ENCODE results near the gene FLNC.
A peak's percentile ranks its signal among the peaks of the same experiment; 100 is the strongest.

Gene FLNC

DNA sequence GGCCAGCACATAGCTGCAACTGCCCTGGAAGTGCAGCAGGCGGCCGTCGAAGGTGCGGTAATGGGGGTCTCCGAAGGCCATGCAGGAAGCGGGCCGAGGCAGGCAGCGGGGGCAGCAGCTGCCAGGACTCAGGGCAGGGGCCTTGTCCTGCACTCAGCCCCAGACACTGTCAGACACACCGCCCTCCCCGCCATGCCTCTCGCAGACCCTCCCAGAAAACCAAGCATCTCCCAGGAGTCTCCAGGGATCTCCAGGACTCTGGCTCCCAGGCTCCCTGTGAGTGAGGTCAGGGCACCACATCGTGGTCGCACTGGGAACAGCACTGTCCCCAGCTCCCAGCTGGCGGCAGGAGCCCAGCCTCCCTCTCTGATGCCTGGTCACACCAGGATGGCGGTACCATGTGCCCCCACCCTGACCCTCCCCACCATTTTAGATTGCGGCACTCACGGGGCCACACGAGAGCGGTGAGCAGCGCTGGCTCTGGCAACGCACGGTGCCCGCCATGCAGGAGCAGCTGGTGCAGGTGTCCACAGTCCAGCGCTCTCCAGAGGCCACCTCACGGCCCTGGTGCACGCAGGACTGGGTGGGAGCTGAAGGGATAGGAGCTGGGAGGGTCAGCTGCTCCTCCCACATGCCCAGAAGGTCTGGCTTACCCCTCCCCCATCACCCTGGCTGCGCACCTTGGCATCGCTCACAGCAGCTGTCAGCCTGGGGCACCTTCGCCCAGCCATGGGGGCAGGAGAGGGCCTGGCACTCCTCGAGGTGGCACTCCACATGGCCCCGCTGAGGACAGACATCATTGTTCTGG is 49.9 kb downstream of the FLNC start:
- DNase-seq (ENCODE audit: low read depth in 2 of 2): no peak

DNA sequence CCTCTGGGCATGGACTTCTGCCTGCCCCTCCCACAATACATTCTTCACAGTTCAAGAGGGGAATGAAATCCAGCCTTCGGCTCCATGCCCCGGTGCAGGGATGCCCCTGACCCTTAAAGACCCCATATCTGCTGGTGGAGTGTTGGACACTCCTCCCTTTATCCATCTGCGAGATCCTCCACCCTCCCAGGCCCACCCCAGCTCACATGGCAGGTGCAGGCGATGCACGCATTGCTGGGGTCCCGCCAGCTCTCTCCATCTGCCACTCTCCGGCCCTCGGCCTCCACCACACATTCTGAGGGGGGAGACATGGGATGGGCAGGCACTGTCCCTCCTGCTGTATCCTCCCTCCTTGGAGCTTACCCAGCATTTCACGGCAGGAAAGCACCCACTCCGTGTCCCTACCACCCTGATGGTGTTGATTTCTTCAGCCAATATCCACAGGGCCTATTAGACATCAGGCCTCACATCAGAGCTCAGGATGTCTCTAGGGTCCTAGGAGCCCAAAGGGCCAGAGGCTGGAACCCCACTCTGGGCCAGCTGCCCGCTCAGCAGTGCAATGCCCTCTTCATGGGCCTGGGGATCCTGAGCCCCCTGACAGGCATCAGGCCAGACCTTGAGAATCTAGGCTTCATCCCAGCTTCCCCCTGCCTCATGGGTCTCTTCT is 50.7 kb downstream of the FLNC start:
- DNase-seq (ENCODE audit: low read depth in 2 of 2): no peak

DNA sequence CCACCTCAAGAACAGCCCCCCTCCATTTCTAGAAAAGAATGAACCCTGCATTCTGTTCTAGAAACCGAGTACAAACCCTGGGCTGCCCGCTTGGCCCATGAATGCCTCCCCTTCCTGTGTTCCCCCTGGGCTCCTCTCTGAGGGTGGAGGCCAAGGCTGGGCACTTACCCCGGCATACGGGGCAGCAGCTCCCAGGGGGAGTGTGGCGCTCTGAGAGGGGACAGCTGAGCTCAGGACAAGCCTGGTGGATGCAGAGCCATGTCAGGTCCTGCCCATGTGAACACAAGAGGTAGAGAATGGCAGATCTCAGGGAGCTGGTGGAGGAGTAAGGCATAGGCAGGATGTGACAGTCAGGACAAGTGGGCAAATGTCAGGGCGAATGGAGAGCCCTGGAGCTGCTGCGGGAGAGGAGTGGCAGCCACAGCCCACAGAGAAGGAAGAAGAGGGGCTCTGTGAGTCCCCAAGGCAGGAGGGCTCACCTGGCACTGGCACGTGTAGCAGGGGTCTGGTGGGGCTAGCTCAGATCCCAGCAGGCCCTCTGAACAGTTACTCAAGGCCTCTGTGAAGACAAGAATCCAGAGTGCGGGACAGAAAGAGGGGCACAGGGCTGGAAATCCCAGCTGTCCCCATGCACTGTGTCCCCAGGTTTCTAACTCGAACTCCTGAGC is 51.4 kb downstream of the FLNC start:
- no peak for DNase-seq (ENCODE audit: low read depth in 2 of 2)

DNA sequence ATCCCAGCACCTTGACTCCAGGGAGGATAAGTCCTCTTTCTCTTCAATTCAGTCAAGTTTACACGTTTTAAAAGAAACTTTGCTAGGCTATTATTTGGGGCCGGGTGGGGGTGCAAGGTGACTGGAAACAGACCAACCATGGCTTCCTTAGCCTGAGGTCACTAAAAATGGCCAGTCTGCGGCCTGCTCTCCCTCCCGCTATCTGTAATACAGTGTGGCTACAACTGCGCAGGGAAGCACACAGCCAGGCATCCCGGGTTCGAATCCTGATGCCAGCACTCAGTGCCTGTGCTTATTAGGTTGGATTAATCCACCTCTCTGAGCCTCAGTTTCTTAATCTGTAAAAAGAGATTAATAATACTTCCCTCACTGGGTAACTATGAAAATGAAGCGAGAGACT is 51.9 kb downstream of the FLNC start:
- no peak for DNase-seq (ENCODE audit: low read depth in 2 of 2)

DNA sequence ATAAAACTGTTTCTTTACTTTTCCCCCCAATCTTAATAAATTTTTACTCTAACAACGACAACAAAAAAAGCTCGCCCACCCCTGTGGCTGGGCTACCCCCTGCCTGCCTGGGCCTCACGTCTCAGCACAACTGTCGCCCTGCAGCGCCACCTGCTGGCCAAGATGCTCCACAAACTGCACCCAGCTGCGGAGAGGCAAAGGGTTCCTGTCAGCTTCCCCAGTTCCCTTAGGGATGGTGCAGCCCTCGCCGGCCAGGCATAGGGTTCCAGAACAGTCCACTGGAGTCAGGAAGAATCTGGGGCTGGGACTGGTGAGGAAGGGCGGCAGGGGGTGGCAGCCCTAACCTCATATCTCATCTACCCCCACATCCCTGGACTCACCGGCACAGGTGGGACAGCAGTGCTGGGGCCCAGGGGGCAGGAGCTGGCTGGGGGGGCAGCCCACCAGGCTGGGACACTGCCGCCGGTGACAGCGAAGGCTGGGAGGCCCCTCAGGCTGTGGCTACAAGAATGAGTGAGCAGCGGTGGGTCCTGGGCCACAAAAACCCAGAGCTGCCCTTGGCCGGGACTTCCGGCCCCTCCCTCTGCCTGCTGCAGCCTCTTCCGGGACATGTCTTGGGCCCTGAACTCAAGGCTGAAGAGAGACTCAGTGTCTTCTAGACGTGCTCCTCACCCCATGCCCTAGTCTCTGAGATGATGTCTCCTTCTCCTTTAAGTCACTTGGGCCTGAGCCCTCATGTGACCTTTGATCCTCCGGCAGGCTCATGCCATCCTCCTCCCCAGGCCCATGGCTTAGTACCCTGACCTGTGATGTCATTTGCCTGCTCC is 53.6 kb downstream of the FLNC start:
- peak; percentile 67 to 74 for DNase-seq (ENCODE audit: low read depth in 2 of 2)

DNA sequence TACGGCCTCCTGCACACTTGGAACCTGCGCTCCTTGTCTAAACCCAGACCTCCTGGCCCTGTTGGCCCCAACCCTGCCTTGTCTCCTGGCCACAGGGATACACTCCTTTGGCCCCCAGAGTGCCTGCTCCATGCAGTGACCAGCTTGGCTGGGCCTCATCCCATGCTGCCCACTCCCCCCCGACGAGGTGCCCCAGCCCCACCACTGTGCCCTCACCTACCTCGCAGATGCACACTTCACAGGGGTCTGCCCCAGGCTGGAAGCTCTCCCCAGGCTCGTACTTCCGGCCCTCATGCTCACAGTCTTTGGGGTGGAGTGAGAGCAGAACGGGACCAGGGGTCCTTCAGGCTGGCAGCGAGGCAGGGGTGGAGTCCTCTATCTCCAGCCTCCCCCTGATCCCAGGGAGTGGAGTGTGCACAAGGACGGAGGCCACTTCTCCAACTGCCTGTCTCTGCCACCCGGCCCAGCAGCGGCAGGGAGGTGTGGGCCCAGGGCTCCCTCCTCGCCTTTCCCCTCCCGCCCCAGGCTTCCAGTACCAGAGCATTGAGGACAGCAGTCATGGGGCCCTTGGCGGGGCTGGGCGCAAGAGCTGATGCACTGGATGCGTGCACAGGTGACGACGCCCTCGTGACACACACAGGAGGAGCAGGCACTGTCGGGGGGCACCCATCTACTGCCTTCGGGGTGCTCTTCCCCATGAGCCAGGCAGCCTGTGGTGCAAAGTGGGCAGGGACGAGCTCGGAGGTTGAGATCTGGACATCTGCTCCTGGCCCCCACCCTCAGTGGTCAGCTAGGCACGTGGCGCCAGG is 54.6 kb downstream of the FLNC start:
- DNase-seq (ENCODE audit: low read depth in 2 of 2): no peak

DNA sequence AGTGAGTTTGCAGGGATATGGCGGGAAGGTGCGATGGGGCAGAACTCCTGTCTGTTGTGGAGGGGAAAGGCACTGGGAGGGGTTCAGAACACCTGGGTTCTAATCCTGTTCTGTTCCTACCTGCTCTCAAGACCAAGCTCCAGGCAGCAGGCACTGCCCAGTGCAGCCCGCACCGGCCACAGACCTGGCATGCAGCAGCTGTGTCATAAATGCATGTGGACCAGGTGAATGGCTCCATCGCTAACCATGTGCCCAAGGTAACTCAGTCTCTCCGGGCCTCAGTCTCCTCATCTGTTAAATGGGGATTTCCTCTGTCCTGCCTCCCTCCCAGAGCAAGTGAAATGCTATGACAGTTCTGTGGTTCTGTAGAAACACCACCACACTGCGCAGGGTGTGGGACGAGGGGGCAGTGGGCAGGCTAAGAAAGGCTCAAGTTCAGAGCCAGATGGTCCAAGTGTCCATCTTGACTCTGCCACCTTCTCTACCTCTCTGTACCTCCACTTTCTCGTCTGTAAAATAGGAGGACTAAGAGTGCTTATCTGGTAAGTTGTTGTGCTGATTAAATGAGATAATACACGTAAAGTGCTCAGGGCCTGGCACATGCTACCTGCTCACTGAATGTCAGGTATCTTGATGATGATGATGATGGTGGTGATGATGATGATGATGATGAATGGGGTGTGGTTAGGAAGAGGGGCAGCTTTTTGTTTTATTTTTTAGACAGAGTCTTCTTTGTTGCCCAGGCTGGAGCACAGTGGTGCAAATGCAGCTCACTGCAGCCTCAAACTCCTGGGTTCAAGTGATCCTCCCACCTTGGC is 55.4 kb downstream of the FLNC start:
- no peak for DNase-seq (ENCODE audit: low read depth in 2 of 2)

DNA sequence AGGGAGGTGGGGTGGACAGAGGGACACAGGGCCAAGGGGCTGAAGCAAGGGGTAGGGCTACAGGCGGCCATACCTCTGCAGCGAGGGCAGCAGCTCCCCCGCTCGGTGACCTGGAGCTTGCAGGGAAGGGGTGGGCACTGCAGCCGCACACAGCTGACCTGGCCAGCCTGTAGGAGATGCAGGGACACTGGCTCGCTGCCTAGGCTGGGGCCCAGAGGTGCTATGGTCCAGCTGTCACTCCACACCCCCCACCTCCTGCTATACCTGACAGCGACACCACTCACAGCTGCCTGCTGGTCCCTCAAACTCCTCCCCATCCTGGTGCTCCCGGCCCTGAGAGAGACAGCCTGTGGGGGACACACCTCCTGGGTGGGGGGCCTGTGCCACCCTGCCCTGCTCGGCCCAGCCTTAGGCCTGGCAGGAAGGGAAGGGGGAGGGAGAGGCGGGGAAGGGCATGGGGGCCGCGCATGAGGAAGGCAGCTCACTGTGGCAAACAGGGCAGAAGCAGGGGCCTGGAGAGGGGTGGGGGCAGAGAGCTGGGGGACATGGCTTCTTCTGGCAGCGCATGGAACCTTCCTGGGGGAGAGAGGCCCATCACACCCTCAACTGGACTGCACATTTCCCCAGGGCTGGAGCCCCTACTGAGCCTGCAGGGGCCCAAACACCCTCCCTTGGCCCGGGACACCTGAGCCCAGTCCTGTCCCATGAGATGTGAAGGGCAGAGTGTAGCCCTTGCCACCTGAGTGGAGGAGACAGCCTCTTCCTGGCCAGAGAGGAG is 56.4 kb downstream of the FLNC start:
- DNase-seq (ENCODE audit: low read depth in 2 of 2): no peak

DNA sequence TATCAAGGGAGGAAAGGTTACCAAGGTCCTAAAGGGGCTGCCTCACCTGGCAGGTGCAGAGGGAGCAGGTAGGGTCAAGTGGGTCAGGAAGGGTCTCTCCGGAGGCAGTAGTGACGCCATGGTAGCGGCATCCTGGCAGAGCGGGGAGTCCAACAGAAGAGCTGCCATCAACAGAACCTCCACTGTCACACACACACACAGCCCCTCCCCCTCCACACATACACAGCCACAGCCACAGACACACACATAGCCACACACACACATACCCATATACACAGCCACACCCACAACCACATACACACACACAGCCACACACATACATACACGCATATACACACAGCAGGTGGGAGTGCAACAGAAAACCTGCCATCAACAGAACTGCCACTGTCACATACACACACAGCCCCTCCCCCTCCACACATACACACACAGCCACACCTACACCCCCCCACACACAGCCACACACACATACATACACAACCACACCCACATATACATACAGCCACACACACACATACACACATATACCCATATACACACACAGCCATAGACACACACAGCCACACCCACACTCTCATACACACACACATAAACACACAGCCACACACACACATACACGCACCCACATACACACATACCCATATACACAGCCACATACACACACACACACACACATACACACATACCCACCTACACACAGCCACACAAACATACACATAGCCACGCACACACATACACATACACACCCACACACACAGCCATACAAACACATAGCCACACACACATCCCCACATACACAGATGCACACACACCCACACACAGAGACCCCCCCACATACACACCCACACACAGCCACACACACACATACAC is 57.2 kb downstream of the FLNC start:
- DNase-seq (ENCODE audit: low read depth in 2 of 2): no peak

DNA sequence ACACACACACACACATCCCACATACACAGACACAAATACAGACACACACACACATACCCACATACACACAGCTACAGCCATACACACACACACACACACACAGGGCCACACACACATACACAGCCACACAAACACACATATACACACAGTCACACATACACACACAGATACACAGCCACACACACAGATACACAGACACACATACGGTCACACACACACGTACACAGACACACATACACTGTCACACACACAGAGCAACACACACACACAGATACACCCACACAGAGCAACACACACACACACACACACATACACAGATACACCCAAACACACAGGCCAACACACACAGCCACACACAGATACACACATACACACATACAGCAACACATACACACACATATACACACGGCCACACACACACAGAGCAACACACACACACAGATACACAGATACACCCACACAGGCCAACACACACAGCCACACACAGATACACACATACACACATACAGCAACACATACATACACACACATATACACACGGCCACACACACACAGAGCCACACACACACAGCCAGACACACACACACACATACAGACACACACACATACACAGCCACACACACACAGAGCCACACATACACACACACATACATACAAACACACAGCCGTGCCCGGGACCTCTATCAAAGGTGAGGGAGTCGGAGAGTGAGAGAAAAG is 58.0 kb downstream of the FLNC start:
- DNase-seq (ENCODE audit: low read depth in 2 of 2): no peak

DNA sequence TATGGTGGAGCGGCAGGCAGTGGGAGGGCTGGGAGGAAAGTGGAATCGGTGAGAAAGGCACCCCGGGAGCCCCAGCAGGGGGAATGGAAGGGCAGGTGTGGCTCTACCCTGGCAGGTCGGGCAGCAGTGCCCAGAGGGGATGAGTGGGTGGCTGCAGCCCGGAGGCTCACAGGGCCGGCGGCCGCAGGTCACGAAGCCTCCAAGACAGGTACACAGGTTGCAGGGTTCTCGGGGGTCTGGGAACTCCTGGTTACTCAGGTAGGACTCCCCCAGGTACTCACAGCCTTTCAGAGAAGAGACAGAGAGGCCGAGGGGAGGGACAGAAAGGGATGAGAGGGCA is 58.5 kb downstream of the FLNC start:
- no peak for DNase-seq (ENCODE audit: low read depth in 2 of 2)

DNA sequence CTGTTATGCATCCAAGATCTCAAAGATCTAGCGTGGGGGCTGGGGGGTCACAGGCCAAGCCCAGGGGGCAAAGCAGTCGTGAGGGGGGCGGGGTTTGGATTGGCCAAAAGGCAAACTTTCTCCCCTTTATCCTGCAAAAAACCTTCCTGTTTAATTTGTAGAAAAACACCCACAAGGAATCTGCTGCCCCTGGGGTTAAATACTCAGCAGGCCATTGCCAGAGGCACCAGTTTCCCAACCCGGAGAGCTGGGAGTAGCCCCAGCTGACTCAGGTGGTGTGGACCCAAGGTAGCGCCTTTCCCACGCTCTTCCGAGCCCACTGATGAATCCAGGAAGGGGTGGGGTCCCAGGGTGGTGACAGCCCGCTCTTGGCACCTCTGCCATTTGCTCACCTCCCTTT is 58.9 kb downstream of the FLNC start:
- no peak for DNase-seq (ENCODE audit: low read depth in 2 of 2)

DNA sequence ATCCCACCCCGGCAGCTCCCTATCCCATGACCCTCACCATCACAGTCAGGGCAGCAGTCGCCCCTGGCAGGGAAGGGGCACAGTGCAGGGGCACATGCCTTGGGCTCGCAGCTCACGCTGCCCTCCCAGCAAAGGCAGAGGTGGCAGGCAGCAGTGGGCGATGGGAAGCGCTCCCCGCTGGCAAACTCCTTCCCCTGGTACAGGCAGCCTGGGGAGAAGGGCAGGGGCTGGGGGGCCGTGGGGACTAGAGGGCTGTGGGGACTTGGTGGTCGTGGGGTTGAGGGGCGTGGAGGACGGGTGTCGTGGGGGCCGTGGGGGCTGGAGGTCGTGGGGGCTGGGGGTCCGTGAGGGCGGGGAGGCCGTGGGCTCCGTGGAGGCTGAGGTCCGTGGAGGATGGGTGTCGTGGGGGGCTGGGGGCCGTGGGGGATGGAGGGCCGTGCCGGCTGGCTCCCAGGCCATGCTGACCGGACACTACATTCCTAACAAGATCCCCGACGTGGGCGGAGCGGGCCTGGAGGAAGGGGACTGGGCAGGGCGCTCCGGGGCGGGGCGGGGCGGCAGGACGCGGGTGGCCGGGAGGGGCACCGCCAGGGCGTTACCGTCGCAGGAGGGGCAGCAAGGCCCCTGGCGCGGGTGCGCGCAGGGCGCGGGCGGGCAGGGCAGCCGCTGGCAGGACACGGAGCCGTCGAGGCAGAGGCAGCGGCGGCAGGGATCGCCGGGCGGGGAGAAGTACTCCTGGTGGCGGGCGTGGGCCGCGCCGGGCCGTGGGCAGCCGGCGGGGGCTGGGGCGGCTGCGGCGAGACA is 60.3 kb downstream of the FLNC start:
- no peak for DNase-seq (ENCODE audit: low read depth in 2 of 2)

DNA sequence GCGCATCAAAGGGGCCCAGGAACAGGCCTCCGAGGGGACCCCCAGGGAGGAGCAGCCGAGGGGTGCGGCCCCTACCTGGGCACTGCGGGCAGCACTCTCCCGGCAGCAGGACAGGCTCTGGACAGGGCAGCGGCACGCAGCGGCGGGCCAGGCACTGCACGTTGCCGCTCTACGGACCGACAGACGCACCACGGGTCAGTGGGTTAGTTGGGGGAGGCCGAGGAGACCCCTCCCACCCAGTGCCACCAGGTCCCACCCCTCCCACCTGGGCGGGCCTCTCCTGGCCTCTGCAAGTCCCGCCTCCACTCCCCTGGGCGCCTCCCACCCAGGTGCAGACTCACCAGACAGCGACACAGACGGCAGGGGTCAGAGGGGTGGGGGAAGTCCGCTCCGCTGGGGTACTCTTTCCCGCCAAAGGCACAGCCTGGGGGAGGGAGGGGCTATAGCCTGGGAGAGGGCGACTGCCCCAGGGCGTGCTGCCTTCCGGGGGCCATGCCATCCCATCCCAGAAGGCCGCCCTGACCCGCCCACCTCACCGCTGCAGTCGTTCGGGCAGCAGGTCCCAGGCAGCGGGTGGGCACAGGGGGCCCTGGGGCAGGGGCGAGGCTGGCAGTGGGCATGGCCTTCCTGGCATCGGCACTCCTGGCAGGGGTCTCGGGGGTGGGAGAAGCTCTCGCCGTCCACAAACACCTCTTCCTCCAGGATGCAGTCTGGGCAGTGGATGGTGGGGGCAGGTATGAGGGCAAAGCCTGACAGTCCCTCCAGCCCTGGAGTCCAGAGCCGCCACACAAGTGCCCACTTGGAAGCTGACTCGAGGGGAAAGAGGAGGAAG is 61.1 kb downstream of the FLNC start:
- no peak for DNase-seq (ENCODE audit: low read depth in 2 of 2)

DNA sequence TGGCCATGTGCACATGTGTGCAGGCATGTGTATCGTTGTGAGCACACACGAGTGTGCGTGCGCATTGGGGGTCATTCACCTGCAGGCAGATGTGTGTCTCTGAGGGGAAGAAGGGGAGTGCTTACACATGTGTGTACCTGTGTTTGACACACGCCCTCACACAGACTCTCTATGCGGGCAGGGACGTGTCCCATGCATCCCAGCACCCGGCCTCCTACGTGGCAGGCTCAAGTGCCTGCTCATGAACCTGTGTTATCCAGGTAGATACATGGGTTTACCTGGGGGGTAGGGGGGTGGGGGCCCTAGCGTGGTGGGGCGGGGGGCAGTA is 61.7 kb downstream of the FLNC start:
- DNase-seq (ENCODE audit: low read depth in 2 of 2): no peak

DNA sequence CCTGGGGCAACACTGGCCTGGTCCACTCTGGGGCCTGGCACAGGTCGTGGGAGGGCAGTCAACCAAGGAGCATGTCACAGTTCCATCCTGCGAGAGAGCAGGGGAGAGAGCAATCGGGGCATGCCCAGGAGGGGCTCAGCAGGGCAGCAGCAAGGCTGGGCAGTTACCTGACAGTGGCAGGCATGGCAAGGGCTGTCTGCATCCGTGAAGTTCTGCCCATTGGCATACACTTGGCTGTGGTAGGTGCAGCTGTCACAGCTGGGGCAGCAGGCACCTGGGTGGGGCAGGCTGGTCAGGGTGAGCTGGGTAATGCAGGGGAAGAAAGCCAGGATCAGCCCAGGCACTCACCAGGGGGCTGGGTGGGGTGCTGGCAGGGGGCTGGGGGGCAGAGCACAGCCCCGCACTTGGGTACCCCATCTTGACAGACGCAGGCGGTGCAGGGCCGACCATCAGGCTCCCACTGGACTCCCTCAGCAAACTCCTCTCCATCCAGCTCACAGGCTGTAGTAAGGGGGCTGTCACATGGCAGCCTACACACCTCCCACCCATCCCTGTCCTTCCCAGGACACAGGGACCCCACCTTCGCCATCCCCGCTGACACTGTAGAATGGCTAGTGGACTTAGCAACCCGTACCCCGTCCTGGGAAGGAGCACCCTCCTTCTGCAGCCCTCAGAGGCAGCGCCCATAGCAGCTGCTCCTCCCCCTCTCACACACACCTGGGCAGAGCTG is 62.5 kb downstream of the FLNC start:
- DNase-seq (ENCODE audit: low read depth in 2 of 2): no peak

Measured in activated CD8-positive, alpha-beta memory T cell treated with anti-CD3 and anti-CD28 coated beads for 4 hours (primary cell).